Fibroblast of skin of right quadriceps (primary cell): ENCODE results near the gene TSN.
"Not testable (repeated sequence)": the region's sequence is repeated elsewhere in the genome, so short reads cannot be mapped to it uniquely, and the experiment has no call there.

Experiments used
- DNase-seq: peaks from one replicate; pipeline ENCODE4 v3.0.0-alpha.2; 2013

Gene TSN

GRCh38 chr2:121755237-121756111 lies at the start of gene TSN:
TSN (plus strand) TSS chr2:121755651; CDS start chr2:121755780, 129 bp downstream.
- peak; percentile 96 for DNase-seq

GRCh38 chr2:121705958-121706357 lies 49.5 kb upstream of the TSN start:
- DNase-seq, result no peak

- DNase-seq, result no peak
These were observed 48.0 kb upstream of the TSN start for GRCh38 chr2:121707344-121707919.

GRCh38 chr2:121707920-121708361 lies 47.5 kb upstream of the TSN start:
- no peak for DNase-seq

- DNase-seq, result no peak
These were observed 45.5 kb upstream of the TSN start for GRCh38 chr2:121709776-121710469.

GRCh38 chr2:121710470-121711170 lies 44.8 kb upstream of the TSN start:
- DNase-seq, result peak; percentile 56

GRCh38 chr2:121711481-121711880 lies 44.0 kb upstream of the TSN start:
- not testable (repeated sequence) for DNase-seq

GRCh38 chr2:121716126-121716525 lies 39.3 kb upstream of the TSN start:
- DNase-seq, result no peak

- no peak for DNase-seq
These were observed 37.9 kb upstream of the TSN start for GRCh38 chr2:121717529-121717928.

GRCh38 chr2:121721926-121722325 lies 33.5 kb upstream of the TSN start:
- DNase-seq, result peak; percentile 91

GRCh38 chr2:121722479-121722878 lies 33.0 kb upstream of the TSN start:
- peak; percentile 63 for DNase-seq

GRCh38 chr2:121723316-121723715 lies 32.1 kb upstream of the TSN start:
- DNase-seq, result no peak

- no peak for DNase-seq
These were observed 28.1 kb upstream of the TSN start for GRCh38 chr2:121727332-121727731.

- no peak for DNase-seq
These were observed 27.5 kb upstream of the TSN start for GRCh38 chr2:121727950-121728349.

GRCh38 chr2:121731366-121731765 lies 24.1 kb upstream of the TSN start:
- no peak for DNase-seq

GRCh38 chr2:121734544-121734943 lies 20.9 kb upstream of the TSN start:
- DNase-seq, result not testable (repeated sequence)

- DNase-seq, result no peak
These were observed 19.9 kb upstream of the TSN start for GRCh38 chr2:121735518-121736074.

GRCh38 chr2:121736140-121736461 lies 19.4 kb upstream of the TSN start:
- no peak for DNase-seq

- DNase-seq, result peak; percentile 97
These were observed 18.8 kb upstream of the TSN start, which contains the start of gene NIFK for GRCh38 chr2:121736462-121737336. NIFK (minus strand) TSS chr2:121736875; CDS start chr2:121736850, 25 bp downstream.

- no peak for DNase-seq
These were observed 14.5 kb upstream of the TSN start for GRCh38 chr2:121740973-121741372.

GRCh38 chr2:121741450-121741849 lies 14.0 kb upstream of the TSN start:
- DNase-seq, result no peak
